ENCODE measurements around the gene EIF2S3B.

- TF ChIP-seq, protein P1, sequence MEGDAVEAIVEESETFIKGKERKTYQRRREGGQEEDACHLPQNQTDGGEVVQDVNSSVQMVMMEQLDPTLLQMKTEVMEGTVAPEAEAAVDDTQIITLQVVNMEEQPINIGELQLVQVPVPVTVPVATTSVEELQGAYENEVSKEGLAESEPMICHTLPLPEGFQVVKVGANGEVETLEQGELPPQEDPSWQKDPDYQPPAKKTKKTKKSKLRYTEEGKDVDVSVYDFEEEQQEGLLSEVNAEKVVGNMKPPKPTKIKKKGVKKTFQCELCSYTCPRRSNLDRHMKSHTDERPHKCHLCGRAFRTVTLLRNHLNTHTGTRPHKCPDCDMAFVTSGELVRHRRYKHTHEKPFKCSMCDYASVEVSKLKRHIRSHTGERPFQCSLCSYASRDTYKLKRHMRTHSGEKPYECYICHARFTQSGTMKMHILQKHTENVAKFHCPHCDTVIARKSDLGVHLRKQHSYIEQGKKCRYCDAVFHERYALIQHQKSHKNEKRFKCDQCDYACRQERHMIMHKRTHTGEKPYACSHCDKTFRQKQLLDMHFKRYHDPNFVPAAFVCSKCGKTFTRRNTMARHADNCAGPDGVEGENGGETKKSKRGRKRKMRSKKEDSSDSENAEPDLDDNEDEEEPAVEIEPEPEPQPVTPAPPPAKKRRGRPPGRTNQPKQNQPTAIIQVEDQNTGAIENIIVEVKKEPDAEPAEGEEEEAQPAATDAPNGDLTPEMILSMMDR (conservative IDR thresholded peaks at IDR 0.05 in 1 of 2, IDR thresholded peaks at IDR 0.05 in 1 of 2; ENCODE audit: extremely low read depth in 1 of 2, insufficient read depth in 1 of 2, low read depth in 1 of 2, low read length in 2 of 2): no peak
- TF ChIP-seq EZH2 (IDR thresholded peaks at IDR 0.05; ENCODE audit: borderline replicate concordance, low read length): no peak
These were observed 23.9 kb downstream of the EIF2S3B start for GRCh38 chr12:10529603-10530002.

Data from mammary epithelial cell (primary cell).